GM18505 (cell line): ENCODE data around the gene TBC1D22B.

Source experiments
- ATAC-seq: cut with Tn5 transposase; IDR thresholded peaks from one replicate; pipeline ENCODE4 v1.9.1; 2021; ENCODE audit not compliant: unreplicated experiment
- POLR2A ChIP-seq: IDR thresholded peaks from 4 replicates; pipeline ENCODE4 v1.6.1; 2011; ENCODE audit warnings: borderline replicate concordance; ENCODE audit not compliant: insufficient read depth, insufficient read length; ENCODE audit errors: extremely low read depth

Gene TBC1D22B, protein sequence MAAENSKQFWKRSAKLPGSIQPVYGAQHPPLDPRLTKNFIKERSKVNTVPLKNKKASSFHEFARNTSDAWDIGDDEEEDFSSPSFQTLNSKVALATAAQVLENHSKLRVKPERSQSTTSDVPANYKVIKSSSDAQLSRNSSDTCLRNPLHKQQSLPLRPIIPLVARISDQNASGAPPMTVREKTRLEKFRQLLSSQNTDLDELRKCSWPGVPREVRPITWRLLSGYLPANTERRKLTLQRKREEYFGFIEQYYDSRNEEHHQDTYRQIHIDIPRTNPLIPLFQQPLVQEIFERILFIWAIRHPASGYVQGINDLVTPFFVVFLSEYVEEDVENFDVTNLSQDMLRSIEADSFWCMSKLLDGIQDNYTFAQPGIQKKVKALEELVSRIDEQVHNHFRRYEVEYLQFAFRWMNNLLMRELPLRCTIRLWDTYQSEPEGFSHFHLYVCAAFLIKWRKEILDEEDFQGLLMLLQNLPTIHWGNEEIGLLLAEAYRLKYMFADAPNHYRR

DNA sequence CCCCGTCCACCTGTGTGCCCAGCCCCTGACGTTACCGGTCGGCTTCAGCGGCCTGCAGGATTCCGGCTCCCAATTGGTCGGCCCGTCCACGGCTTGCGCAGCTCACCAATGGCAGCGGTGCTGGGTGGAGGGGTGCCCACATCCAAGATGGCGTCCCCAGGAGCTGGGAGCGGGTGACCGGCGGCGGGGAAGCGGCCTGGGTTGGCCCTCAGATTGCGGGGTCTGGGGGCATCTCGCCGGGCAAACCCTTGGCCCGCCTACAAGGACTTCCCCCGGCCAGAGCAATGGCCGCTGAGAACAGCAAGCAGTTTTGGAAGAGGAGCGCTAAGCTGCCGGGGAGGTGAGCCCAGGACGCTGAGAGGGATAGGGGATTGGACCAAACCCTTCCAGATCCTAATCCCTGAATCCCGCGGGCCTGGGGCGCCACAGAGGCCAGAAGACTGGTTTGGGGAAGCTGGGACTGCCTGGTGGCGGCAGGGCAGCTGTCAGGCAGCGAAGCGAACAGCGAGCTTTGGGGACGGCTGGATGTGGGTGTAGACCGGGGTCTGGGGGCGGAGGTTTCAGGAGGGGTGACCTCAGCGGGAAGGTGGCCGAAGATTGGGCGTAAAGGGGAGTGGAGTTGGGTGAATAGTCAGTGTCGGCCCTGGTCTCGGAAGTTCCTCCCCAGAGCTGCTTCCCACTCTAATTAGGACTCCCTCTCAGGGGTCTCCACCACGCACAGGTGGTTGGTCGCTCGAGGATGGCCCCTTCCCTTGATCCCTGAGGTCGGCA is at the start of gene TBC1D22B, which contains the start of gene TMEM217:
TBC1D22B (plus strand) TSS at position 139 of the 771 bp plus-strand sequence; CDS start at position 285, 146 bp downstream.
TMEM217 (minus strand) TSS at position 511 of the 771 bp plus-strand sequence. CDS start 39,114 bp downstream, outside the sequence.
- peak; percentile 89 for ATAC-seq
- peak; percentile 91 for TF ChIP-seq POLR2A

DNA sequence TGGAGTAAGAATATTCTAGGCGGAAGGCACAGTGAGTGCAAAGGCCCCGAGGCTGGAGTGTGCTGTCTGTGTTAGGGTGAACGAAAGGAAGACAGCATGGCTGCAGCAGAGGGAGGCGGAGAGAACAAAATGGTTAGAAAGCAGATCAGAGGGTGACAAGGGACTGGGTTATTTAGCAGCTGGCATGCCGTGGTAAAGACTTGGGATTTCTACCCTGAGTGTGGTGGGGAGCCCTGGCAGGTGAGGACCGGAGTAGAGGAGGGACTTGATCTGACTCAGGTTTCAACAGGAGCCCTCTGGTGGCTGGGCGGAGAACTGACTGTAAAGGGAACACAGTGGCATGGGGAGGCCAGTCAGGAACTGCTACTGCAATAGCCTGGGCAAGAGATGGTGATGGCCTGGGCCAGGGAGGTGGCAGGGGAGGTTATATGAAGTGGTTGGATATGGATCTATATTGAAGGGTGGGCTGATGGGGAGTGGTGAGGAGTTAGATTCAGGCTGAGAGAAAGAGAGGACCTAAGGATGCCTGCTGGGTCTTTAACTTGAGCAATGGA is 49.6 kb upstream of the TBC1D22B start:
- TF ChIP-seq POLR2A, result no peak
- ATAC-seq, result no peak

DNA sequence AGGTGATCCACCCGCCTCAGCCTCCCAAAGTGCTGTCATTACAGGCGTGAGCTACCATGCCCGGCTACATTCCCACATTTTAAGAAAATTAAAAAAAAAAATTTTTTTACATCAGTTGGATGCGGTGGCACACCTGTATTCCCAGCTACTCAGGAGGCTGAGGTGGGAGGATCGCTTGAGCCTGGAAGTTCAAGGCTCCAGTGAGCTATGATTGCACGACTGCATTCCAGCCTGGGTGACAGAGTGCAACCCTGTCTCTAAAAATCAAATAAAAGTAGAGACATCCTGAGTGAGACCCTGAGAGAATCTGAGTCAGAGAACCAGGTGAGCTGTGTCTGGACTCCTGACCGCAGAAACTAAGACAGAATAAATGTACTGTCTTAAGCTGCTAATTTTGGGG is 48.8 kb upstream of the TBC1D22B start:
- TF ChIP-seq POLR2A, result no peak
- ATAC-seq, result no peak

DNA sequence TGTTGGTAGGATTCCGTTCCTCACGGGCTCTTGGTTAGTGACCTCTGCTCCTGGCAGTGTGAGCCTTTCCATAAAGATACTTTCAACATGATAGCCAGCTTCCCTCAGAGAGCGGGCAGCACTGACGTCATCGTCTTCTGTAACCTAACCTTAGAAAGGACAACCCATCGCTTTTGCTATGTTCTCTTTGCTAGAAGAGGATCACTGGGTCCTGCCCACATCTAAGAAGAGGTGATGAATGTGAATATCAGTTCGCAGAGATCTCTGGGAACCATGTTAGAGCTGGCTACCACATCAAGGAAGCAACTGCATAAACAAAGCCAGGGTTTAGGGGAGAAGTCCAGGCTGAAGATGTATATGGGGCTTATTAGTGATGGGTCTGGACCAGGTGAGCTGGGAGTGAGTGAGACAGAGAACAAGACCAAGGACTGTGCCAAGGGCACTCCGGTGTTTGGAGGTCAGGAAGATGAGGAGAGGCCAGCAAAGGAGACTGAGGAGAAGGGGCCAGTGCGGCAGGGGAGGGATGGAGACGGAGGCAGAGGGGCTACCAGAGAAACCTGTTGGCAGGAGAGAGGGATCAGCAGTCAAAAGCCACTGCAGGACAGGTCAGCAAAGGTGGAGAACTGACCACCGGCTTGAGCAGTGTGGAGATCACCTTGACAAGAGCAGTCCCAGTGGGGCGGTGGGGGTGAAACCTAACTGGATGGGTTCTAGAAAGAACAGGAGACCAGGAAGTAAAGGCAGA is 47.9 kb upstream of the TBC1D22B start:
- no peak for ATAC-seq
- no peak for TF ChIP-seq POLR2A

DNA sequence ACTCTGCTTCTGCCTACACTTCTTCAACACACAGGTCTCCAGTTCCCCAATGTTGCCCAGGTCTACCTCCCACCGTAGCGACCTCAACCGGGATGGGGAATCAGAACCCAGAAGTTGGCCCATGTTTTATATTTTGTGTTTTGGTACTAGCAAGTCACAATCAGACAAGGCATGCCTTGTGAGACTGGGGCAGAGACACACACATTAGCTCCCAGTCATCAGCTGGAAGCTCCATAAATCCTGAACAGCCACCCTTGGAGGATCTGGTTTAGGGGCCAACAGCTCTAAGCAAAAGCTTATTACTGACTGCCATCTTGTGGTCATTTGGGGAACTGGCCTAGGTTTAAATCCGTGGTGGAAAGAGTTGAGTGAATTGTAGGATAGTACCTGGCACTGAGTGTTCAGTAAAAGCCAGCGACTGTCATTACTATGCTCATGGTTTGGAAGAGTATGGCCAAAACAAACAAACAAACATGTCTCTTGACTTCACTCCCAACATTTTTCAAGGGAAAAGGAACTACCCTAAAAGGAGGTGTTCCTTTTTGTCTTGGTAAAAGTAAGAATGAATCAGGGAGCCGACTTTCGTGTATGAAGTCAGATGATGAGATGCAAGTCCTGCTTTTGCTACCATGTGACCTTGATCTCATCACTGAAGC is 47.1 kb upstream of the TBC1D22B start:
- no peak for TF ChIP-seq POLR2A
- ATAC-seq, result no peak

DNA sequence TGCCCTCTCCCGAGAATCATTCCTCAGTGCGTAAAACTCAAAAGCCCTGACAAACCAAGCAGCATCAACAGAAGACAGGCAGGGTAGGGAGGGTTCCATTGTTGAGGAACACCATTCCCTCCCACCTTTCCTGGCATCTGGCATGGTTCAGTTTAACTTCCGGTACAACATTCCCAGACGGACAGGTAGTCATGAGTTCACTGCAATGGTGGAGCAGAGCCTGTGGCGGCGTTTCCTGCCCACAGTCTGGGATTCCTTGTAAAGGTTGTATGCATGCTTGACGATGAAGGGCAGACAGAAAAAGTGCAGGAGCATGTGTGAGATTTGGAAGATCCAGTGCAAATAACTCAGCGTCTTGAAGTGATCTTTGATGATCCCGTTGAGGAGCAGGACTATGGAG is 45.3 kb upstream of the TBC1D22B start:
- ATAC-seq, result no peak
- no peak for TF ChIP-seq POLR2A

DNA sequence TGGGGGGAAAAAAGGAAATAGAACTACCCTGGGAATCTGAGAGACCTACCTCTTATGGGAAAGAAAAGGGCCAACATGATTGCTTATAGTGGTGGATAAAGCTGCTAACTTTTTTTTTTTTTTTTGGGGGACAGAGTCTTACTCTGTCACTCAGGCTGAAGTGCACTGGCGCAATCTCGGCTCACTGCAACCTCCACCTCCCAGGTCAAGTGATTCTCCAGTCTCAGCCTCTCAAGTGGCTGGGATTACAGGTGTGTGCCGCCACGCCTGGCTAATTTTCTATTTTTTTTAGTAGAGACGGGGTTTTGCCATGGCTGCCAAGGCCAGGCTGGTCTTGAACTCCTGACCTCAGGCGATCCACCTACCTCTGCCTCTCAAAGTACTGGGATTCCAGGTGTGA is 39.5 kb upstream of the TBC1D22B start:
- no peak for TF ChIP-seq POLR2A
- no peak for ATAC-seq

DNA sequence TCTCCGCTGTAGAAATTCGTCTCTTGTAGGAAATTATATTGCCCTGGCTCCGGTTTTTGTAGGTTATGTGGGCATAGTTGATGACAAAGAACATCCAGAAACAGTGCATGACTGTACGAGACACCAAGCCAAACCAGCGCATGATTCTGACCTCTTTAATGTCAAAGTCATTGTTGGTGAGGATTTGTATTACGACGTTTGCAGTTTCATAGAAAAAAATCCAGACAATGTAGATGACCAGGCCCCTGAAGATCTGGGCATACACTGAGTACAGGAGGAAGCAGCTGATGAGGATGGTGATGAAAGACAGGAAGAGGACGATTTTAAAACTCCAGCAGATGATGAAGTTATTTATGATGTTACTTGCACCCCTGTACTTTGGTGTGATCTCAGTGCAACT is 39.1 kb upstream of the TBC1D22B start:
- no peak for ATAC-seq
- TF ChIP-seq POLR2A, result no peak

DNA sequence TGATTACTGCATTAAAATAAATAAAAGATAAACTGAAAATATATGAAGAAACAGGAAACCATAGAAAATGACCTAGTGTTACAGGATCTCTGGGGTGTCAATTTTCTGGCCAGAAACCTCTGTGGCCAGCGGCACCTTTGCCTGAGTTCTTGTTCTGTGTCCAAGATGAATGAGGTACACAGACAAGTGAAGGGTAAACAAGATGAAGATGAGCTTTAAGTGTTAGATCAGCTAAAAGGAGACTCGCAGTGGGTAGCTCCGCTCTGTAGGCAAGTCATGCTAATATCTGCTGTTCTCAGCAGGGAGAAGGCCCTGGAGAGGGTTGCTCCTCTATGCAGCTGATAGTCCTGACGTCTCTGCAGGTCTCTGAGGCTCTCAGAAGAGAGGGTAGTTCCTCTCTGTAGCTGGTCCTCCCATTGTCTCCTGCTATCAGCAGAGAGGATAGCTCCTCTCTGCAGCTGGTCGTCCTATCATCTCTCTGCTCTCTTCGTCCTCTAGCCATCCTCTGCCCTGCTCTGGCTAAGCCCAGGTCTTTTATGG is 35.9 kb upstream of the TBC1D22B start:
- TF ChIP-seq POLR2A, result no peak
- no peak for ATAC-seq

DNA sequence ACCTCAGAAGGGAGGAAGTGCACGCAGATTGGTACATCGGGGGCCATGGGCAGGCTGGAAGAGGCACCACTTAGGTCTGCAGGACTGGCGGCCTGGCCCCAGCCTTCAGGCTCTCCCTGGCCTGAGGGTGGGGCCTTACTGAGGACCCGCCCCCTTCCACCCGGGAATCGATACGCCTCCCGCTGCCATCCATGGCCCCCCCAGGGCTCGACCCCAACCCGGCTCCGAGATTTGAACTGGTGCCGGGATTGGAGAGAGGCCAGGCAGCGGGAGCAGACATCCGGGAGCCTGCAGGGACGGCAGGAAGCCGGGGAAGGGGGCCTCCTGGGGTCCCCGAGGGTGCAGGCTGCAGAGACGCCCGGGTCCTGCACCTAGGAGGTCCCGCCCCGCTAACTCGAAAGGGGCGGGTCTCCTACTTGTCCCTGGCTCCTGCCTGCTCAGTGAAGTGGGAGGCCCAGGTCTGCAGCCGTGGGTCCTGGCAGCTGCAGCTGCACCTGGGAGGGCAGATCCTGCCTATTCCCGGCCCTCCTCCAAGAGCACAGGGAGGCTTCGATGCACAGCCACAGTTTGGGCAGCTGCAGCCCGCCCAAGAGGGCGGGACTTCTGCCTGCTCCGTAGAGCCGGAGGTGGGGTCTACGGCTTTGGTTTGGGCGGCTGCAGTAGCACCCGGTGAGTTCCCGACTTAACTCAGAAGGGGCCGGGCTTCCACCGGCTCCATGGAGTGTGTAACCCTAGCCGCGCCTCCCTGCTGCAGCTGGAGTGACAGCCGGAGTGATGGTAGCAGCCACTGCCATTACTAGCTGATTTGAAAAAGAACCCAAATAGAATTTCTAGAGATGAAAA is 35.2 kb upstream of the TBC1D22B start:
- ATAC-seq, result peak; percentile 82
- TF ChIP-seq POLR2A, result no peak

DNA sequence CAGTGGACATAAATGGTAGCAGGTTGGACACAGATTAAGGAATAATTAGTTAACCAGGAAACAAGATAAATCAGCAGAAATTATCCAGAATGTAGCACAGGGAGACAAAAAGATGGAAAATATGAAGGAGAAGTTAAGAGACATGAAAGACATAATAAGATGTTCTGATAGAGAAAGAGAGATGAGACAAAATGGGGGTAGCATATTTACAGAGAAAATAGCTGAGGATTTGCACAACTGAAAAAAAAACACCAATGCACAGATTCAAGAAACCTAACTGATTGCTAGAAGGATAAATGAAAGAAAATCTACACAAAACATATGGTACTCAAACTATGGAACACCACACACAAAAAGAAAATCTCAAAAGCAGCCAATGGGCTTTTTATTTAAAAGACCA is 34.6 kb upstream of the TBC1D22B start:
- ATAC-seq, result no peak

More for the DNA sequence above, 34.6 kb upstream of the TBC1D22B start:
- TF ChIP-seq POLR2A, result no peak
